ENCODE data around the gene PARD3B.

GRCh38 chr2:204650611-204651010 is 105.3 kb downstream of the PARD3B start:
- TF ChIP-seq CTCF (IDR thresholded peaks at IDR 0.05; ENCODE audit: insufficient read depth, low read length, poor library complexity, severe bottlenecking): no peak
- TF ChIP-seq EZH2phosphoT487 (conservative IDR thresholded peaks at IDR 0.05; ENCODE audit: low read length): no peak

Data from SU-DHL-6 (cell line).